Measurements from ENCODE around the gene MTIF3. TPM values are rescaled to one million over a fixed set of nuclear protein-coding genes. Genes with fewer than 3 reads are reported as not detected.

Gene MTIF3
- 10 to 100 TPM; 38.1 to 92.1 (median 46.8) TPM for total RNA-seq
- 10 to 100 TPM; 73.7 to 95.2 (median 79.6) TPM for polyA plus RNA-seq
- long read RNA-seq, donor 1, transcript MTIF3-202 (5 exons, 1,005 nt): major isoform, 11 of 133 reads
- long read RNA-seq, donor 1, transcript MTIF3-203 (3 exons, 889 nt): minor isoform, 5 of 133 reads
- long read RNA-seq, donor 1, partial matches to known transcripts: 34 of 133 reads
- long read RNA-seq, donor 1, other reads (novel, unspliced or antisense): 80 of 133 reads
- long read RNA-seq, donor 2, transcript MTIF3-202 (5 exons, 1,005 nt): major isoform, 9 of 130 reads
- long read RNA-seq, donor 2, partial matches to known transcripts: 114 of 130 reads
- long read RNA-seq, donor 2, other reads (novel, unspliced or antisense): 5 of 130 reads

- H3K4me1 ChIP-seq: peaks cover 27 to 72% (median 57%) of the 10 kb centered on the region in 6 donors
- H3K27ac ChIP-seq: peak within 1 kb of the TSS; percentile 96 to 100 (median 99)
- no peaks in the 10 kb centered on the region for H3K27me3 ChIP-seq (replicated peaks in 1 of 7)
- DNase-seq: peak; percentile 99
- intact Hi-C loops (cut with DNase I; ENCODE audit: low total_unique reads): loop anchor here (10.0 kb wide), 1 partner anchor 175 kb away; the partner anchor contains the start of genes LNX2 and POLR1D
- peak within 1 kb of the TSS; percentile 63 to 86 (median 72) for H3K4me3 ChIP-seq
- TF ChIP-seq CTCF (IDR thresholded peaks at IDR 0.05 in 8 of 11, conservative IDR thresholded peaks at IDR 0.05 in 3 of 11): peak in 6 of 11 experiments; percentile 18 to 39 (median 28)
- peak in 2 of 3 donors; percentile 7 to 41 for TF ChIP-seq POLR2A (IDR thresholded peaks at IDR 0.05)
- TF ChIP-seq POLR2AphosphoS5 (IDR thresholded peaks at IDR 0.05): peak; percentile 96 to 97 (median 97)
- H3K36me3 ChIP-seq: peaks cover 0 to under 1% (median 0%) of the 10 kb centered on the region in 6 donors
- WGBS, 5 donors: 0% methylated on average over 36 to 81 of the region's 81 CpGs
- no peaks in the 10 kb centered on the region for H3K9me3 ChIP-seq
Observed at GRCh38 chr13:27449936-27450828, at the start of gene MTIF3. MTIF3 (minus strand) TSS chr13:27450564; CDS start chr13:27440448, 10,116 bp downstream.

- Histone ChIP-seq H3K9me3 (no peaks in the 10 kb centered on the region), H3K4me1 (no peaks in the 10 kb centered on the region), H3K27ac (no peak overlapping the region), H3K36me3 (no peaks in the 10 kb centered on the region), H3K4me3 (no peak overlapping the region), H3K27me3 (replicated peaks in 1 of 7) (no peaks in the 10 kb centered on the region)
- DNase-seq: no peak
- TF ChIP-seq POLR2A (IDR thresholded peaks at IDR 0.05): no peak
- no peak for TF ChIP-seq POLR2AphosphoS5 (IDR thresholded peaks at IDR 0.05)
- no peak for TF ChIP-seq CTCF (IDR thresholded peaks at IDR 0.05 in 8 of 11, conservative IDR thresholded peaks at IDR 0.05 in 3 of 11)
- 89 to 95% (median 92%) methylated on average over 11 of the region's 11 CpGs for WGBS, 5 donors
- intact Hi-C loops (cut with DNase I; ENCODE audit: low total_unique reads): no loop called here
Observed at GRCh38 chr13:27497563-27498230, 47.3 kb upstream of the MTIF3 start.

GRCh38 chr13:27496536-27497273, 46.3 kb upstream of the MTIF3 start:
- 68 to 85% (median 80%) methylated on average over 10 of the region's 10 CpGs for WGBS, 5 donors
- H3K27ac ChIP-seq: no peak overlapping the region
- TF ChIP-seq POLR2AphosphoS5 (IDR thresholded peaks at IDR 0.05): no peak
- H3K4me3 ChIP-seq: no peak overlapping the region
- no peaks in the 10 kb centered on the region for H3K36me3 ChIP-seq
- intact Hi-C loops (cut with DNase I; ENCODE audit: low total_unique reads): no loop called here
- no peaks in the 10 kb centered on the region for H3K27me3 ChIP-seq (replicated peaks in 1 of 7)
- H3K4me1 ChIP-seq: no peaks in the 10 kb centered on the region
- no peak for DNase-seq
- H3K9me3 ChIP-seq: no peaks in the 10 kb centered on the region

GRCh38 chr13:27496006-27496405, 45.6 kb upstream of the MTIF3 start:
- 78 to 91% (median 86%) methylated on average over 4 of the region's 4 CpGs for WGBS, 5 donors
- no peak overlapping the region for H3K4me3 ChIP-seq
- no peak overlapping the region for H3K27ac ChIP-seq

More at GRCh38 chr13:27496006-27496405, 45.6 kb upstream of the MTIF3 start:
- no peaks in the 10 kb centered on the region for H3K4me1 ChIP-seq
- intact Hi-C loops (cut with DNase I; ENCODE audit: low total_unique reads): no loop called here
- H3K9me3 ChIP-seq: no peaks in the 10 kb centered on the region
- TF ChIP-seq CTCF (IDR thresholded peaks at IDR 0.05 in 8 of 11, conservative IDR thresholded peaks at IDR 0.05 in 3 of 11): no peak
- no peak for TF ChIP-seq POLR2AphosphoS5 (IDR thresholded peaks at IDR 0.05)
- no peak for TF ChIP-seq POLR2A (IDR thresholded peaks at IDR 0.05)
- H3K27me3 ChIP-seq (replicated peaks in 1 of 7): no peaks in the 10 kb centered on the region
- H3K36me3 ChIP-seq: no peaks in the 10 kb centered on the region
- DNase-seq: no peak
